Measurements from ENCODE around the gene ZNF423. TPM values are rescaled to one million over a fixed set of nuclear protein-coding genes. Genes with fewer than 3 reads are reported as not detected.

ZNF423 gene
- total and polyA plus RNA-seq, 2 experiments from 2014 or later, result 0.43 to 0.49 TPM

DNA sequence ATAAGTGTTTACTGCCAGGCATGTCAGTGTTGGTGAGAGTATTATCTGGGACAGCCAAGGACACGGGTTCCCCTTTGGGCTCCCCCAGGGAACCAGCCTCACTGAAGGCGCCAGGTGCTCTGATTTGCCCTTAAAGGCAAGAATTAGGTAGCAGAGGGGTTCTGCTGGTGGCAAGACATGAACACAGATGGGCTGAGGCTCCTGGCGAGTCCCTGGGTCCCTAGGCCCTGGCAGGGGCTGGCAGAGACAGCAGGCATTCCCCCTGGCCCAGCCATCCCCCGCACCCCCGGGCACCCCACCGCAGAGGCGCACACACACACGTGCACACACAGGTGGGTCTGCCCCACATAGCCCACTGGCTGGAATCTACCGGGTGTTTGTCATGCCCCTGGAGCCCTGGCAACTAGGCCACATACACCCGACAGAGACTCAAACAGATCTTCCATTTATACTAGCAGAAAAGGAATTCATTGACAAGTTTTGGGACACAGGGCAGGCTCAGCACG, 329.0 kb downstream of the ZNF423 start:
- Histone ChIP-seq H3K9me3 (ENCODE audit: low read depth) (no peaks in the 10 kb centered on the region), H3K9me2 (ENCODE audit: insufficient read depth) (no peaks in the 10 kb centered on the region), H3K4me2 (ENCODE audit: unreplicated experiment) (no peak overlapping the region), H3K27ac (no peak overlapping the region), H4K20me1 (ENCODE audit: insufficient read depth) (no peaks in the 10 kb centered on the region), H3K4me1 (ENCODE audit: insufficient read depth) (no peaks in the 10 kb centered on the region), H2AFZ (no peak overlapping the region), H3K9ac (no peak overlapping the region), H3K4me3 (no peak overlapping the region), H3K36me3 (ENCODE audit: low read depth) (no peaks in the 10 kb centered on the region), H3F3A (ENCODE audit: insufficient read depth) (no peaks in the 10 kb centered on the region), H3K79me2 (ENCODE audit: insufficient read depth) (no peaks in the 10 kb centered on the region), H3K27me3 (replicated peaks; ENCODE audit: insufficient read depth) (peaks cover 5% of the 10 kb centered on the region; the same call in 1 of the 2 replicates)
- DNase-seq, result no peak
- TF ChIP-seq EZH2phosphoT487 (IDR thresholded peaks at IDR 0.05; ENCODE audit: insufficient read depth, low read depth), result no peak
- TF ChIP-seq EZH2 (IDR thresholded peaks at IDR 0.05; ENCODE audit: insufficient read depth, poor library complexity, severe bottlenecking), result no peak
- in situ Hi-C loops (cut with MboI), result no loop called here
- 70 to 80% methylated on average over 8 to 11 of the region's 11 CpGs for WGBS, 2 experiments (ENCODE audit: low coverage in 1 of 2, low lambda C conversion rate in 2 of 2, missing lambda C conversion rate in 2 of 2)

DNA sequence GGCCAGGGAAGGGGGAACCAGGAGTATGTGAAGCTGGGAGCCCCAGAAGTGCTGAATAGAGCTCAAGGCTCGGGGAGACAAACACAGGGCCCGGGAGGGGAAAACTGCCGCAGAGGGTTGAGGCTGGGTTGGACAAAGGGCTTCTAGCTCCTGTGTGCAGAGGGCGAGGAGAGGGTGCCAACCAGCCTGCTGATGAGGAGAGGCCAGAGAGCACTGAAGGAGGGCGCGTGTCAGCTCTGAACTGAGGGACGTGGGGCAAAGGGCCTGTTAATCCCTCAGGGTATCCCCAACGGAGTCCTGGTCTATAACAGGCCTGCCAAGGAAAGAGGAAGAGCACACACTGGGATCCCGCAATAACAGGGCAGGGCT, 331.0 kb downstream of the ZNF423 start:
- no peaks in the 10 kb centered on the region for H3K4me1 ChIP-seq (ENCODE audit: insufficient read depth)
- no peaks in the 10 kb centered on the region for H3K9me3 ChIP-seq (ENCODE audit: low read depth)
- H3K9ac ChIP-seq, result no peak overlapping the region
- H3K4me2 ChIP-seq (ENCODE audit: unreplicated experiment), result no peak overlapping the region
- no peak for TF ChIP-seq EZH2phosphoT487 (IDR thresholded peaks at IDR 0.05; ENCODE audit: insufficient read depth, low read depth)
- no peak for TF ChIP-seq EZH2 (IDR thresholded peaks at IDR 0.05; ENCODE audit: insufficient read depth, poor library complexity, severe bottlenecking)
- no peak for DNase-seq
- no peaks in the 10 kb centered on the region for H4K20me1 ChIP-seq (ENCODE audit: insufficient read depth)
- in situ Hi-C loops (cut with MboI), result no loop called here
- no peaks in the 10 kb centered on the region for H3K27me3 ChIP-seq (replicated peaks; ENCODE audit: insufficient read depth)
- no peaks in the 10 kb centered on the region for H3K9me2 ChIP-seq (ENCODE audit: insufficient read depth)
- H3K36me3 ChIP-seq (ENCODE audit: low read depth), result no peaks in the 10 kb centered on the region
- H2AFZ ChIP-seq, result no peak overlapping the region
- no peak overlapping the region for H3K4me3 ChIP-seq
- H3K27ac ChIP-seq, result no peak overlapping the region
- H3F3A ChIP-seq (ENCODE audit: insufficient read depth), result no peaks in the 10 kb centered on the region
- H3K79me2 ChIP-seq (ENCODE audit: insufficient read depth), result no peaks in the 10 kb centered on the region
- 60 to 65% methylated on average over 7 to 9 of the region's 9 CpGs for WGBS, 2 experiments (ENCODE audit: low coverage in 1 of 2, low lambda C conversion rate in 2 of 2, missing lambda C conversion rate in 2 of 2)

DNA sequence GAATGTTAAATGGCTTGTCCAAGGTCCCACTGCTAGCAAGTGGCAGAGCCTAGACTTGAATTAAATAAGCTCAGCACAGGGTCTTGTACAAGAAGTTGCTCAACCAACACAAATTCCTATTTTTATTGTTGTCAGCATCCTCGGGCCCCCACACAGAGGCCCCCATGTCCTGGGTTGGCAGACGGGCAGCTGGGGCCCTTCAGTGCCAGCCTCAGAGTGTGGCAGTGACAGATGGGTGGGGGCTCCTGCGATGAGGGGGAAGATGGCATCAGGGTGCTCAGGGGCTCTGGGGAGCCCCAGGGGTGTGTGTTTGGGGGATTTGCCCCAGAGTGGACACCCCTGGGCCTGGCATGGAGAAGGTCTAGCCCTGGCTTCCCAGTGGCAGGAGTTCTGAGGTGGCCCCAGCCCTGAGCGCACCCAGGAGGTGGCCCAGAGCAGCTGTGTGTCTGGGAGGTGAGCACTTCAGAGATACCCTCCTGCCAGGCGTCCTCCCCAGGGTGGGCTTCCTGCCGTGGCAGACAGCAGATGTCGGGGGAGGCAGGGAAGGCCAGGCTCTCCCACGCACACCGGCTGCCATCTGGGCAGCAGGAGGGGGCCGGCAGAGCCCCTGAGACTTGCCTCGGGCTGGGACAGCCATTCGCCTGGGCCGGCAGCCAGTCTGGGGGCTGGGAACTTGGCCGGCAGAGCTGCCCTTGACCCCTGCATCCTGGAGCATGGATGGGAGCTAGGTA, 331.5 kb downstream of the ZNF423 start:
- H3K79me2 ChIP-seq (ENCODE audit: insufficient read depth), result no peaks in the 10 kb centered on the region
- H3K9me3 ChIP-seq (ENCODE audit: low read depth), result no peaks in the 10 kb centered on the region
- no peak overlapping the region for H3K4me2 ChIP-seq (ENCODE audit: unreplicated experiment)
- no peaks in the 10 kb centered on the region for H3K27me3 ChIP-seq (replicated peaks; ENCODE audit: insufficient read depth)
- no peaks in the 10 kb centered on the region for H3K4me1 ChIP-seq (ENCODE audit: insufficient read depth)
- no peak for DNase-seq
- H4K20me1 ChIP-seq (ENCODE audit: insufficient read depth), result no peaks in the 10 kb centered on the region
- no peaks in the 10 kb centered on the region for H3K36me3 ChIP-seq (ENCODE audit: low read depth)
- no peaks in the 10 kb centered on the region for H3K9me2 ChIP-seq (ENCODE audit: insufficient read depth)
- no peak overlapping the region for H3K27ac ChIP-seq
- H3K9ac ChIP-seq, result no peak overlapping the region
- H2AFZ ChIP-seq, result no peak overlapping the region
- no peak for TF ChIP-seq EZH2 (IDR thresholded peaks at IDR 0.05; ENCODE audit: insufficient read depth, poor library complexity, severe bottlenecking)
- TF ChIP-seq EZH2phosphoT487 (IDR thresholded peaks at IDR 0.05; ENCODE audit: insufficient read depth, low read depth), result no peak
- WGBS, 2 experiments (ENCODE audit: low coverage in 1 of 2, low lambda C conversion rate in 2 of 2, missing lambda C conversion rate in 2 of 2), result 54 to 55% methylated on average over 11 to 13 of the region's 14 CpGs
- in situ Hi-C loops (cut with MboI), result no loop called here
- no peaks in the 10 kb centered on the region for H3F3A ChIP-seq (ENCODE audit: insufficient read depth)
- no peak overlapping the region for H3K4me3 ChIP-seq

DNA sequence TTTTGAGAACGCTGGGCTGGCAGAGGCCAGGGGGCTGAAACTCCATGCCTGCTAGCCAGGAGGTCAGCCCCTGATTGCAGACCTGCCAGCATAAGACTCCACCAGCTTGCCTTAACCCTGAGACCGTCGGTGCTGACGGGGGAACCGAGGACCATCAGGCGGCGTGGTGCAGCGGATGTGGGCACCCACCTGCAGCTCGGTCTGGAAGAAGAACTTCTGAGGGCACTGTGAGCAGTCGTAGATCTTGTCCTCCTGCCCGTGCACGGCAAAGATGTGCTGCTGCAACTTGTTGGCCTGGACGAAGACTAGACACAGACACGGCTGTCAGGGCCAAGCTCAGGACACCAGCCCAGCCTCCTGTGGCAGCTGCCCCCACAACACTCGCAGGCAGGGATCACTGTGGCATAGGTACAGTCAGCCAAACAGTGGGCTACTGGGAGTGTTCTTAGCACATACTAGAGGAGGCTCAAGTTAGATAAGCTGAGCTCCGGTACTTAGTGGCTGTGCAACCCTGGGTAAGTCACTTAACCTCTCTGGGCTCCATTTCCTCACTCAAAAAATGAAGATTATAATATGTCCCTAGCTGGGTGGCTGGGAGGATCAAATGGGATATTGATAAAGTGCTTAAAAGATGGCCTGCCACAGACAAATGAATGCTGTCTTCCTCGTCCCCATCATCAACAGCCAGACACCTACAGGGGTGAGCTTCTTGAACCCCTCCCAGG, 332.3 kb downstream of the ZNF423 start:
- Histone ChIP-seq H3K27ac (no peak overlapping the region), H3K4me1 (ENCODE audit: insufficient read depth) (no peaks in the 10 kb centered on the region)

More for the DNA sequence above, 332.3 kb downstream of the ZNF423 start:
- no peaks in the 10 kb centered on the region for H3K27me3 ChIP-seq (replicated peaks; ENCODE audit: insufficient read depth)
- H3K36me3 ChIP-seq (ENCODE audit: low read depth), result no peaks in the 10 kb centered on the region
- H3K79me2 ChIP-seq (ENCODE audit: insufficient read depth), result no peaks in the 10 kb centered on the region
- no peaks in the 10 kb centered on the region for H3K9me2 ChIP-seq (ENCODE audit: insufficient read depth)
- no peak overlapping the region for H2AFZ ChIP-seq
- H3F3A ChIP-seq (ENCODE audit: insufficient read depth), result no peaks in the 10 kb centered on the region
- no peak overlapping the region for H3K4me2 ChIP-seq (ENCODE audit: unreplicated experiment)
- no peak for DNase-seq
- H3K4me3 ChIP-seq, result no peak overlapping the region
- H3K9me3 ChIP-seq (ENCODE audit: low read depth), result no peaks in the 10 kb centered on the region
- no peak for TF ChIP-seq EZH2phosphoT487 (IDR thresholded peaks at IDR 0.05; ENCODE audit: insufficient read depth, low read depth)
- no peak for TF ChIP-seq EZH2 (IDR thresholded peaks at IDR 0.05; ENCODE audit: insufficient read depth, poor library complexity, severe bottlenecking)
- H4K20me1 ChIP-seq (ENCODE audit: insufficient read depth), result no peaks in the 10 kb centered on the region
- in situ Hi-C loops (cut with MboI), result no loop called here
- no peak overlapping the region for H3K9ac ChIP-seq
- 67 to 76% methylated on average over 17 of the region's 17 CpGs for WGBS, 2 experiments (ENCODE audit: low coverage in 1 of 2, low lambda C conversion rate in 2 of 2, missing lambda C conversion rate in 2 of 2)

Data from GM23248 (cell line).